RWPE2 (cell line): ENCODE data around the gene BORCS5.

Source experiments
- ATAC-seq: fragments of 200-7000 bp; cut with Tn5 transposase; 3 replicates; pipeline ENCODE4 v1.9.1; 2021; ENCODE audit warnings: low read depth
- DNase-seq: peaks from one replicate; pipeline ENCODE4 v3.0.0-alpha.2; 2020; ENCODE audit warnings: low spot score
- H3K27ac ChIP-seq: fragments of 450-650 bp; 2 replicates; pipeline ENCODE4 v1.5.1; 2017; ENCODE audit warnings: mild to moderate bottlenecking; ENCODE audit not compliant: poor library complexity, severe bottlenecking
- H3K27me3 ChIP-seq: fragments of 250-450 bp; sonication (Bioruptor Pico); 2 replicates; pipeline ENCODE4 v1.5.1; 2021; ENCODE audit warnings: mild to moderate bottlenecking, moderate library complexity; ENCODE audit not compliant: insufficient read depth, poor library complexity, severe bottlenecking
- H3K36me3 ChIP-seq: fragments of 250-450 bp; sonication (Bioruptor Pico); 2 replicates; pipeline ENCODE4 v1.5.1; 2020; ENCODE audit warnings: low read depth, mild to moderate bottlenecking, moderate library complexity
- H3K4me1 ChIP-seq: fragments of 250-450 bp; sonication (Bioruptor Pico); 2 replicates; pipeline ENCODE4 v1.5.1; 2021; ENCODE audit warnings: mild to moderate bottlenecking, moderate library complexity; ENCODE audit not compliant: insufficient read depth, poor library complexity, severe bottlenecking
- H3K4me3 ChIP-seq: fragments of 250-450 bp; sonication (Bioruptor Pico); 2 replicates; pipeline ENCODE4 v1.5.1; 2021; ENCODE audit warnings: mild to moderate bottlenecking, moderate library complexity; ENCODE audit not compliant: severe bottlenecking
- H3K9me3 ChIP-seq: fragments of 250-450 bp; sonication (Bioruptor Pico); 2 replicates; pipeline ENCODE4 v1.5.1; 2021; ENCODE audit warnings: mild to moderate bottlenecking, moderate library complexity; ENCODE audit not compliant: severe bottlenecking
- CTCF ChIP-seq: fragments of 450-650 bp; IDR thresholded peaks from one replicate; pipeline ENCODE4 v1.5.1; 2017; ENCODE audit warnings: mild to moderate bottlenecking, moderate library complexity; ENCODE audit not compliant: poor library complexity, severe bottlenecking

Gene BORCS5

DNA sequence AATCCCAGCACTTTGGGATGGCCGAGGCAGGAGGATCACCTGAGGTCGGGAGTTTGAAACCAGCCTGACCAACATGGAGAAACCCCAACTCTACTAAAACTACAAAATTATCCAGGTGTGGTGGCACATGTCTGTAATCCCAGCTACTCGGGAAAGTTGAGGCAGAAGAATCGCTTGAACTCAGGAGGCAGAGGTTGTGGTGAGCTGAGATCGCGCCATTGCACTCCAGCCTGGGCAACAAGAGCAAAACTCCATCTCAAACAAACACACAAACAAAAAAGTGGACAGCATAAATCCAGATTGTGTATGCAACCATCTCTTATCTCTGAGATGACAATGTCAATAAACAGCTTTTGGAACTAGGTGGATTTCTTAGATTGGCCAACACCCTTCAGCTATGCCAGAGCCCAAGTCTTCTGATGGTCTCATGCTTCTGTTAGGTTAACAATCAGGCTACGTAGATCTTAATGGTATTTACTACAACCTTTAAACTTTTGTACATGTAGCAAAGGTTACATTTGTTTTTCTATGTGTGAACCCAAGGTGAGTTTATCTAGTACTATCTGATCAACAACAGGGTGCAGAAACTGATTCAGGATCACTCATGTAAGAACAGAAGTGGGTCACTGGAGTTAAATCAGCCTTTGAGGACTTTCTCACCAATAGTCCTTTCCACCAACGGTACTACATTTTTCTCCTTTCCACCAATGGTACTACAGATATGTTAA lies 132.1 kb downstream of the BORCS5 start:
- no peaks in the 10 kb centered on the region for H3K4me1 ChIP-seq
- no peak for ATAC-seq
- no peaks in the 10 kb centered on the region for H3K36me3 ChIP-seq
- DNase-seq: no peak
- no peaks in the 10 kb centered on the region for H3K9me3 ChIP-seq
- no peak overlapping the region for H3K4me3 ChIP-seq
- H3K27ac ChIP-seq: no peak overlapping the region
- no peak for TF ChIP-seq CTCF
- H3K27me3 ChIP-seq: no peaks in the 10 kb centered on the region

GRCh38 chr12:12491606-12492005 lies 134.7 kb downstream of the BORCS5 start:
- no peak for DNase-seq
- Histone ChIP-seq H3K27ac (no peak overlapping the region), H3K4me1 (no peaks in the 10 kb centered on the region), H3K36me3 (no peaks in the 10 kb centered on the region), H3K4me3 (no peak overlapping the region), H3K27me3 (no peaks in the 10 kb centered on the region), H3K9me3 (no peaks in the 10 kb centered on the region)
- TF ChIP-seq CTCF: no peak
- no peak for ATAC-seq

GRCh38 chr12:12492547-12492946 lies 135.7 kb downstream of the BORCS5 start:
- Histone ChIP-seq H3K27ac (no peak overlapping the region), H3K36me3 (no peaks in the 10 kb centered on the region), H3K4me3 (no peak overlapping the region), H3K27me3 (no peaks in the 10 kb centered on the region), H3K4me1 (no peaks in the 10 kb centered on the region), H3K9me3 (no peaks in the 10 kb centered on the region)
- no peak for TF ChIP-seq CTCF
- no peak for DNase-seq
- no peak for ATAC-seq

DNA sequence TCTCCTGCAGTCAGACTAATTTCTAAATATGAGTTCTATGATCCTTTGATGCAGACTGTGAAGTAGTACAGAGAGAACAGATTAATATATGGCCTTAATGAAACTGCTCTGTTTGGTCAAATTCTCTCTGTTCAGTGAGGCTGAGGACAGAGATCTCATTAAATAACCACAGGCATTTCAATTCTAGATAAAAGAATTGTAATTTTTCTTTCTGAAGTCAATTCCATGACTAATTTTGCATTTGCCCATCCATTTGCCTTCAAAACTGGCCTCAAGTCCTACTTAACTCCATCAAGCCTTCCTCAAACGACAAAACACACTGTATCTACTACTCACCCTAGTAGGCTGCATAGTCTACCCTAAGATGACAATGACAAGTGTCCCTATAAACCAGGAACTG lies 138.7 kb downstream of the BORCS5 start:
- ATAC-seq (no peak), DNase-seq (no peak)
- Histone ChIP-seq H3K4me1 (no peaks in the 10 kb centered on the region), H3K27me3 (no peaks in the 10 kb centered on the region), H3K36me3 (no peaks in the 10 kb centered on the region), H3K4me3 (no peak overlapping the region), H3K27ac (no peak overlapping the region), H3K9me3 (no peaks in the 10 kb centered on the region)
- TF ChIP-seq CTCF: no peak

- no peaks in the 10 kb centered on the region for H3K36me3 ChIP-seq
- no peak overlapping the region for H3K27ac ChIP-seq
- no peaks in the 10 kb centered on the region for H3K9me3 ChIP-seq
- no peaks in the 10 kb centered on the region for H3K4me1 ChIP-seq
- H3K27me3 ChIP-seq: no peaks in the 10 kb centered on the region
- ATAC-seq (no peak), DNase-seq (no peak)
- no peak overlapping the region for H3K4me3 ChIP-seq
- TF ChIP-seq CTCF: no peak
Measured at GRCh38 chr12:12498210-12498609, 141.3 kb downstream of the BORCS5 start.
